HG02852 (cell line): ENCODE data around the gene RAET1G.
"Not testable (repeated sequence)": the region's sequence is repeated elsewhere in the genome, so short reads cannot be mapped to it uniquely, and the experiment has no call there.

Experiments used
- ATAC-seq: cut with Tn5 transposase; IDR thresholded peaks from one replicate; pipeline ENCODE4 v1.9.1; 2021; ENCODE audit warnings: mild to moderate bottlenecking, moderate library complexity; ENCODE audit not compliant: unreplicated experiment

Gene RAET1G

DNA sequence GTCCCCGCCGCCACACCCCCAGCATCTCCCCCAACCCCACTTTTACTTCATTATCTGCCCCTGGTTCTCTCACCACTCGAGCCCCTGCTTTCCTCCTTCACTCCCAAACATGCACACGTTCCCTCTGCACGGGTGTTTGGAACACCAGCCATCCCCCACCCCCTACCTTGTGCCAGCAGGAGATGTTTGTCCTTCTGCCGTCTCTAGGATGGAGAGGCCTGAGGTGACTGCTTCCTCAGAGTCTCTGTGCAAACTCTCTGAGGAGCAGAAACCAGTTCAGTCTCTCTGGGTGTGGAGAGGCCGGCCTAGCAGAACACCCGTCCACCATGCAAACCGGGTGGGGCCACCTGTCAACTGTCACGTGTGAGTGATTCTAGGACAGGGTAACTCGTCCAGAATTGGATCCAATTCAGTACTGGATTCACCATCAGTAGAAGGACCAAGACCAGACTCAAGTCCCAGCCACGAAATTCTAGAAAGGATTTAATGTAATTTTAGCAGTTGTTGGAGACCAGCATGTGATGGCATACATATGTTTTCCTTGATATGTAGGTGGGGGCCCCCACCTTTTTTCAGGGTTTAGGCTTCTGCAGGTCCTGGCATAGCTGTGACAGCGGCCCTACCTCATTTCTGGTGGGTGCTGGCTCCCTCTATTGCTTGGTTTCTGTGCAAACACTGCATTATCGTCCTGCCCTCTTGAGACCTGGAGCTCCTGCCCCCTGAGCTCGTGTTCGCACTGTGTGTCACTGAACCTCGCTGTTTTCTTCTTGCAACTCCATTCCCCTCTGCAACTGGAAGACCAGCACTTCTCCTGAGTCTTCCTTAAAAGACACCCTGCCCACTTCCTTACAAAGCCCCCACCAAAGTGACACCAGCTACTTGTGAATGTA, 24.8 kb downstream of the RAET1G start, which contains the start of gene RAET1E:
TSS of gene RAET1E (minus strand) at position 259 of the 890 bp plus-strand sequence. CDS start 7,212 bp downstream, outside the sequence.
- ATAC-seq: no peak

DNA sequence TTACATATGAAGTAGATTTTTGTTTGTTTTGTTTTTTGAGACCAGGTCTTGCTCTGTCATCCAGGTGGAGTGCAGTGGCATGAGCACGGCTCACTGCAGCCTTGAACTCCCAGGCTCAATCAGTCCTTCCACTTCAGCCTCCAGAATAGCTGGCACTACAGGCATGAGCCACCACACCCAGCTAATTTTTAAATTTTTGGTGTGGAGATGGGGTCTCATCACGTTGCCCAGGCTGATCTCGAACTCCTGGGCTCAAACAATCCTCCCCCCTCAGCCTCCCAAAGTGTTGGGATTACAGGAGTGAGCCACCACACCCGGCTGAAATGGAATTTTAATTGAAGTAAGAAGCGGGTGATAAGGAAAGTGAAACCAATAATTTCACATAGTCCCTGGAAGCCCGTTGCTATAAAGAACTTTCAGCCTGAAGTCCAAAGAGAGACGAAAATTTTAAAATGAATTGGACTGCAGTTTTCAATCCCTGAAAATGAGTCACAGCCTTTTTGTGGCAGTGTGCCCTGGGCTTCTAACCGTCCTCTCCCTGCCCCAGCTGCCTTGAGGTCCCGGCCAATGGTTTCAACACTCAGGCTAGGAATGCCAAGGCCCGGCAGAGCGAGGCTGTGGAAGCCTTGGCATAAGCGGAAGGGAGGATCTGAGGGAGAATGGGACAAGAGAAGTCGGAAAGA, 25.8 kb downstream of the RAET1G start:
- no peak for ATAC-seq

DNA sequence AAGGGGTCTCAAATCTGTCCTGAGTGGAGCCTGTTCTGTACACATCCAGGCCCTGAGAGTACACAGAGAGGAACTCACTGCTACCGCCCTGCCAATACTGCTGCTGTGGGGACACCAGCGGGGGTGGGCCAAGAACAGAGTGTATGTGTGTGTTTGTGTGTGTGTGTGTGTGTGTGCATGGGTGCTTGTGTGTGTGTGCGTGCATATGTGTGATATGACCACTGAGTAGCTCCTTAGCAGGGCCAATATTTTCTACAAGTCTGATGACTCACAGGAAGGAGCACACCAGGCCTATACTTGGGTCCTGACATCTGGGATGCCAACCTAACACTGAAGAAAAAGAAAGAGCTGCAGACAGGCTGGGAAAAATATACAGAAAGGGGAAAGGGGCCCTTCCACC, 26.4 kb downstream of the RAET1G start:
- ATAC-seq: no peak

DNA sequence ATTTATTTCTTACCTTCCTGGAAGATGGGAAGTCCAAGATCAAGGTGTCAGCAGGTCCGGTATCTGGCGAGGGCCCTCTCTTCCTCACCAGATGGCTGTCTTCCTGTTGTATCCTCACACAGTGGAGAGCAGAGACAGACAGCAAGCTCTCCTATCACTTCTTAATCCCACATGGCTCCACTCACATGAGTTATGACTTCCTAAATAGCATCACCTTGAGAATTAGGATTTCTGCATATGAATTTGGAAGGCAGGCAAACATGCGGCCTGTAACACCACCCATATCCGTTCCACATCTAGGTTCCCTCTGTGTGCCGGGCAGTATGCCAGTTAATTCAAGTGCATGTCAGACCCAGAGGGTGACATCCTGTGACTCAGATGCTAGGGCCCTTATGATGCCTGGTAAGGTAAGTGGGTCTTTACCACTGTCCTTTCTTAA, 27.1 kb downstream of the RAET1G start:
- no peak for ATAC-seq

DNA sequence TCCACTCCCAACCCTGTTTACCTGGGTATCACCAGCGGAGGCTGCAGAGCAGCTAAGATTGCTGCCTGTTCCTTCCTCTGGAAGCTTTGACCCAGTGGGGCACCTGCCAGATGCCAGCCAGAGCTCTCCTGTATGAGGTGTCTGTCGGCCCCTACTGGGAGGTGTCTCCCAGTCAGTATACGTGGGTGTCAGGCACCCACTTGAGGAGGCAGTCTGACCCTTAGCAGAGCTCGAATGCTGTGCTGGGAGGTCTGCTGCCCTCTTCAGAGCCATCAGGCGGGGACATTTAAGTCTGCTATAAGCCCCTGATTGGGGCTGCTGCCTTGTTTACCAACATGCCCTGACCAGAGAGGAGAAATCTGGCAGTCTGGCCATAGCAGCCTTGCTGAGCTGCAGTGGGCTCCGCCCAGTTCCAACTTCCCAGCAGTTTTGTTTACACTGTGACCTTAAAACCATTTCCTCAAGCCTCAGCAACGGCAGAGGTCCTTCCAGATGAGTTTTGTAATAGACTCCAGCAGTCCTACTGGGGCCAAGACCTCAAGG, 27.8 kb downstream of the RAET1G start:
- no peak for ATAC-seq

DNA sequence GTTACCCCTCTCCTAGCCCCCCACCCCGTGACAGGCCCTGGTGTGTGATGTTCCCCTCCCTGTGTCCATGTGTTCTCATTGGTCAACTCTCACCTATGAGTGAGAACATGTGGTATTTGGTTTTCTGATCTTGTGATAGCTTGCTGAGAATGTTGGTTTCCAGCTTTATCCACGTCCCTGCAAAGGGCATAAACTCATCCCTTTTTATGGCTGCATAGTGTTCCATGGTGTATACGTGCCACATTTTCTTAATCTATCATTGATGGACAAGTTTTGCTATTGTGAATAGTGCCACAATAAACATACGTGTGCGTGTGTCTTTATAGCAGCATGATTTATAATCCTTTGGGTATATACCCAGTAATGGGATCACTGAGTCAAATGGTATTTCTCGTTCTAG, 31.1 kb downstream of the RAET1G start:
- ATAC-seq: not testable (repeated sequence)

DNA sequence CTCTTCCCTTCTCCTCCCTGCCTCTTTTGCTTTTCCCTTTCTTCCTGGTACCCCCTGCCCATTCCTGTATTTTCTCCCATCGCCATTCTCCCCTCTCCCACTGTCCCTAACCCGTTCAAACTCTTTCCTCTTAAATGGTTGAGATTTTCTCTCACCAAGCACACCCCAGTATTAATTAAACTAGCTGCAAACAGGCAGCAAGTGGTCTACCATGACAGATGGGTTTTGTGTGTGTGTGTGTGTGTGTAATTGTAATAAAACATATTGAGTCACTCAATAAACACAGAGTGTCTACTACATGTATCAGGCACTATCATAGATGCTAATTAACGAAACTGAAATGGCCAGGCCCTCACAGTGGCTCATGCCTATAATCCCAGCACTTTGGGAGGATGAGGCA, 31.7 kb downstream of the RAET1G start:
- no peak for ATAC-seq

DNA sequence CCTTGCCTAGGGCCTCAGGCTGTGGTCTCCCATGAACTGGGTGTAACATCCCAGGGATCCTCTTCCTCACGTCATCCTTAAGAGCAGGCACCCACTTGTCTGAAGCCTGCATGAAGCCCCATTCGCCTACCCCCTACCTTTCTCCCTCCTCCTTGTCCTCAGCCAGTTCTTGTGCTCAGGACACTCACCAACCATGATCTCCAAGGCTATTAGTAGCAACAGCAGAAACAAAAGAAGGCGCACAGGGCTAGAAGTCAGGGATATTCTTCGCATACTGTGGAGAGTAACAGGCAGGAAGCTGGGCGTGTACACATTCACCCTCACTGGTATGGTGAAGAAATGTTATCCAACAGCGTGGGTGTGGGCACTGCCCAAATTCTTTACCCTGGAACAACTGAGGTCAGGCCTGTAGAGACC, 32.3 kb downstream of the RAET1G start:
- ATAC-seq: no peak

DNA sequence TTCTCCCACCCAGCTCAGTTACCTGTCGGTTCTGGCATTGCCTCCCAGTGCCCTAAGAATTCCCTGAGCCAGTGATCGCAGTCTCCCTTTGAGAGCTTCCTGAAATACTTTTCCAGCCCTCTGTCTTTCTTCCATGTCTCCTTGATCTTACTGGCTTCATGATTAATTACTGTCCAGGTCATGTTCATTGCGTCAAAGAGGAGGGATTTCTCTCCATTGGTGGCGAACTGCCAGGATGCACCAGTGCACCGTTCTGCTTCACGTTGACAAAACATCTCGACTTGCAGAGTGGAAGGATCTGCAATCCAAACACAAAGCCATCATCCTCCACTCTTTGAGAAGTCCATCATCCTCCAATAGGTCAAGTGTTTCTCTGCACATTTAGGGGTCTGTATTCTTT, 33.6 kb downstream of the RAET1G start:
- no peak for ATAC-seq

DNA sequence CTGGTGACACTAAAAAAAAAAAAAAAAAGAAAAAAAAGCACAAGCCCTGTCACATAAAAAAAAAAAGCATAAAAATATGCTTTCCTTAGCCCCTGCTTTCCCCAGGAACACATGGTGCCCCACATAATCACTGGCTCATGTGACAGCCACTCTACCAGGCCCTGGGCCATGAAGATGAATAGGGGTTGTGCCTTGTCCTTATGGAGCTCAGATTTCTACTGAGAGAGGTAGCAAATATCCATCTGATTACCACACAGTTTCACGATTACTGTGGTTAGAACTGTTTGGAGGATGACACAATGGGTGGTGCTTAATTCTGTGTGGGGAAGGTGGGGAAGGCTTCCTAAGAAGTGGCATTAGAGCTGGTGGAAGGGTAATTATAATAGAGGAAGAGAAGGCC, 34.3 kb downstream of the RAET1G start:
- ATAC-seq: no peak

DNA sequence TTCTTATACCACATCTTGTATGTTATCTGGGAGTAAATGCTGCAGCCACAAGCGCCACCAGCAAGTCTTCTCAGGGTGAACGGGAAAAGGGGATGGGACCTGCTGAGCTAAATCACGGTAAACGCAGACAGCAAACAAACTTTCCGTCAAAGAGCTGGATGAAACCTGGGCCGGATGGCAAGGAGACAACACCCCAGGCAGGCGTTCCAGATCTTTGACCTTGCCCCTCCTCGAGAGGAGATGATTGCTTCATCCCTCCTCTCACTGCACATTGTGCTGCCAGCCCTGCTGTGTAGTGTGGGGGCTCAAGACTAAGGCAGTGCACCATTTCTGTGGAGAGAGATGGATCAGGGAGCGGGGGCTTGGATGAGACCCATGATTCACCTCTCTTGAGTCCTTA, 34.8 kb downstream of the RAET1G start:
- no peak for ATAC-seq

DNA sequence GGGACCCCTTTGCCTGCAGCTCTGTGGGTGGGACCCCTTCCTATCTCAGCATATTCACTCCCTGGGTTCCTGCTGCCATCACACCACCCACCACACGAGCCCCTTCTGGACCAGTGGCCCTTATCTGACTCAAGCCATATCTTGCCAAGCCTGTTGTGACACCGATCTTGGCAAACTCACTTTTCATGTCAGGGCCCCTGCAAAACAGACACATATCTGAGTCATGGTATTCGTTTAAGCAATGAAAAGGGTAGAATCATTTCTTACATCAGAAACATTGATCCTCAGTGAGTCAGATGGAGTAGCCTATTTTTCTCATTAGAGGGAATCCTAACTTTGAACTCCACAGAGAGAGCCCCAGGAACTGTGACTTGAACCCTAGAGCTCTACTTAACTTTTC, 35.6 kb downstream of the RAET1G start:
- no peak for ATAC-seq

DNA sequence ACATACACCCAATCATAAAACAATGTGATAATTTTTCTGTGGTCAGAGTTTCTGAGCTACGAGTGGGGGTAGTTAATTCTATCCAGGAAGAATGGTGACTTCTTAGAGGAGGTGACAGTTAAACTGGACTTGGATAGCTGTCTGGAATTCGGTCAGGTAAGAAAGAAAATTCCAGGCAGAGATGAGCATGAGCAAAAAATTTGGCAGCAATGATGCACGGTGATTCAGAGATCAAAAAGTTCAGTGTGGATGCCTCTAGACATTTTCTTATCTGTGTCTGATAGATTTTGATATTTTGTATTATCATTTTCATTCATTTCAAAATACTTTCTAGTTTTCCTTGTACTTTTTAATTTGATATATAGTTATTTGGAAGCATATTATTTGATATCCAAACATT, 37.0 kb downstream of the RAET1G start:
- no peak for ATAC-seq

DNA sequence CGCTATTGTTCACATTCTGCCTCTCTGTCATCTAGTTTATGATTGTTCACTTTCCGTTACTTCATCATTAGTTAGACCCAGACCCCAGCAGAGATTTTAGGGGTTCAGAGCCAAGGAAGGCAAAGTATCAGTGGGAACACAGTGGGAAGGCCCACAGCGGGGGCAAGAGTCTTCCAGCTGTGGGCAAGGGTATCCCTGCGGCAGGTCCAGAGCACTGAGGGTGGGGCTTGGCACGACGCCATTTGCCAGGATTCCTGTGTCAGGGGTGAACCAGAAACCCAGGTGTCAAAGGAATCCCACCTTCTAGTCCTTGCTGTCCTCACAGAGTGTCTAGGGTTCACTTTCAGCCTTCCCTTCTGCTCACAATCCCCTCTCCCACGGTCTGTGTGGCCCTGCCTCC, 38.3 kb downstream of the RAET1G start:
- no peak for ATAC-seq

DNA sequence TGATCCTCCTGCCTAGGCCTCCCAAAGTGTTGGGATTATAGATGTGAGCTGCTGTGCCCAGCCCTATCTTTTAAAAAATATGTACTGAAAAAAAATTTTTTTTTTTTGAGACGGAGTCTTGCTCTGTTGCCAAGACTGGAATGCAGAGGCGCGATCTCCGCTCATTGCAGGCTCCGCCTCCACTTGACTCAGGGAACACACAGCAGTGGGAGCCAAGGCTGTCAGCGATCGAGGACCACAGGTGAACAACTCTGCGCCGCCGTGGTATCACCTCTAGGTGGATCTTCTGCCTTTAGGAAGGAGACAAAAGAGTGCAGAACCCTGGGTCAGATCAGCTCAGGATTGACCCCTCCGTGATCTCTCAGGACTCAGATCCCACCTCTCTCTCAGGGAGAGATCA, 38.7 kb downstream of the RAET1G start:
- ATAC-seq: no peak

DNA sequence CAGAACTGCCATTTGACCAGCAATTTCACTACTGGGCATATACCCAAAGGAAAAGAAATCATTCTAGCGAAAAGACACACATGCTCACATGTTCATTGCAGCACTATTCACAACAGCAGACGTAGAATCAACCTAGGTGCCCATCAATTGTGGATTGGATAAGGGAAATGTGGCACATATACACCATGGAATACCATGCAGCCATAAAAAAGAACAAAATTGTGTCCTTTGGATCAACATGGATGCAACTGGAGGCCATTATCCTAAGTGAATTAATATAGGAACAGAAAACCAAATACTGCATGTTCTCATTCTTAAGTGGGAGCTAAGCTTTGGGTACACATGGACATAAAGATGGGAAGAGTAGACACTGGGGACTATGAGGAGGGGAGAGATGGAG, 41.1 kb downstream of the RAET1G start:
- no peak for ATAC-seq

DNA sequence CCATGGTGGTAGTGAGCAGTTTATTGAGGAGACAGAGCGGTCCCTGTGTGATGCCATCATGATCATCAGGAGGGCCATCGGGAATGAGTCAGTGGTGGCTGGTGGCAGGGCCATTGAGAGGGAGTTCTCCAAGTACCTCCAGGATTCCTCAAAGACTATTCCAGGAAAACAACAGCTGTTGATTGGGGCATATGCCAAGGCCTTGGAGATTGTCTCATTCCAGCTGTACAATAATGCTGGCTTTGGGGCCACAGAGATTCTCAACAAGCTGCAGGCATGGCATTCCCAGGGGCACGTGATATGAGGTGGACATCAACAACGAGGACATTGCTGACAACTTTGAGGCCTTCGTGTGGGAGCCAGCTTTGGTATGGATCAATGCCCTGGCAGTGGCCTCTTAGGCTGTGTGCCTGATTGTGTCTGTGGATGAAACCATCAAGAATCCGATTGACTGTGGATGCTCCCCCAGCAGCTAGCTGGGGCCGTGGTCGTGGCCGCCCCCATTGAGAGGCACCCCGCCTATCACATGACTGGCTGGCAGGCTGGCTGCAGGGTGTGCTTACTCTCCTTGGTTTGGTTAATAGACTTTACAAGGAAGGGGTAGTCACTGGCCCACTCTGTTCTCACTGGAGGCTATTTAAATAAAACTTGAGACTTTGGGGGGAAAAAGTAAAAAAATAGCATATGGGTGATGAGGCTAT, 41.7 kb downstream of the RAET1G start:
- ATAC-seq: no peak

DNA sequence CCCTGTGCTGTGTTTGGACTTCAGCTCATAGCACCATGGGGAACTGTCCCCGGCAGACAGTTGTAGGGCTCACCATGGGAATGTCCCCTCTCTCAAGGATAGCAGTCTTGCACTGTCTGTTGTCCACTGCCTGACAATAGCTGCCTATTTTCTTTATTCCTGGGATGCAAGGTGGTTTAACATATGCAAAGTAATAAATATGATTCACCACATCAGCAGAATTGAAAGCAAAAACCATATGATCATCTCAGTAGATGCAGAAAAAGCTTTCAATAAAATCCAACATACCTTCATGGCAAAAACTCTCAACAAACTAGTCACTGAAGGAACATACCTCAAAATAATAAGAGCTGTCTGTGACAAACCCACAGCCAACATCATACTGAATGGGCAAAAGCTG, 45.3 kb downstream of the RAET1G start:
- no peak for ATAC-seq

DNA sequence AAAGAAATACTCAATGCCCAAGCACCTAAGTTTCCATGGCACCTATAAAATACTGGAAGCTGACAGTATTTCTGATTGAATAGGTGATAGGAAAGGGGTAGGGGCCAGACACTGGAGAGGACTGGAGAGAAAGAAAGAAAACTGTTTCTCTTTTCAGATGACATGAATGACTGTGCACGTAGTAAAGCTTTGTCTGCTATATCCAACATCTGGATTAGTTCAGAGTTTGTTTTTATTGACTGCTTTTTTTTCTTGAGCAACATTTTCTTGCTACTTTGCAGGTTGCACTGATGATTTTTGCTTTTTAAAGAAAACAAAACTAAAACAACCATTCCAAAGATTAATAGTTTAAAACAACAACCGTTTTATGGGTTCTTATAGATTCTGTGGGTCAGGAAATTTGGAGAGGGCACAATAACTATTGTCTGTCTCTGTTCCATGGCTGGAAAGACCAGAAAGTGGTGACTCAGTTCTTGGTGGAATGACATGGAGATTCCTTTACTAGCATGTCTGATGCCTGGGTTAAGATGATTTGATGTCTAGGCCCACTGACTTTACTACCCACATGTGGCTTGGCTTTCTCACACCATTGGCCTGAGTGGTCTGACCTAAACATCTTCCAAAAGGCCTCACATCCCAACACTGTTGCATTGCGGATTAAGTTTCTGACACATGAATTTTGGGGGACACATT, 46.5 kb downstream of the RAET1G start:
- no peak for ATAC-seq

DNA sequence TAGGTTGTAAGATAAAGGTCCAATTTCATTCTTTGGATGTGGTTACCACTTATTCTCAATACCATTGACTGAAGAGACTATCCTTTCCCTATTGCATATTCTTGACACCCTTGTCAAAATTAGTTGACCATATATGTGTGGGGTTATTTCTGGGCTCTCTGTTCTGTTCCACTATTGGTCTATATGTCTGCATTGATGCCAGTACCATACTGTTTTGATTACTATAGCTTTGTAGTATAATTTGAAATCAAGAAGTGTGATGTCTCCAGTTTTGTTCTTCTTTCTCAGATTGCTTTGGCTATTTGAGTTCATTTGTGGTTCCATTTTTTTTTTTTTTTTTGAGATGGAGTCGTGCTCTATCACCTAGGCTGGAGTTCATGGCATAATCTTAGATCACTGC, 50.7 kb downstream of the RAET1G start:
- ATAC-seq: no peak

DNA sequence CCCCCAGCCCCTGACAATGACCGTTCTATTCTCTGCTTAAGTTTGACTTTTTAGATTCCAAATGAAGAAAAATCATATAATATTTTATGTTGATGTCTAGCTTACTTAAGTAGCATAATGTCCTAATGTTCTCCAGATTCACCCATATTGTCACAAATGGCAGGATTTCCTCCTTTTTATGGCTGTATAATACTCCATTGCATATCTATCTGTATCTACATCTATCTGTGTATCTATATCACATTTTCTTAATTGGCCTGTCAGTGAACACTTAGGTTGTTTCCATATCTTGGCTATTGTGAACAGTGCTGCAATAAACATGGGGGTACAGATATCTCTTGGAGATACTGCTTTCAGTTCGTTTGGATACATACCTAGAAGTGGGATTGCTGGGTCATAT, 51.7 kb downstream of the RAET1G start:
- no peak for ATAC-seq
